Measurements from ENCODE around the gene COL4A3.

The COL4A3 gene

DNA sequence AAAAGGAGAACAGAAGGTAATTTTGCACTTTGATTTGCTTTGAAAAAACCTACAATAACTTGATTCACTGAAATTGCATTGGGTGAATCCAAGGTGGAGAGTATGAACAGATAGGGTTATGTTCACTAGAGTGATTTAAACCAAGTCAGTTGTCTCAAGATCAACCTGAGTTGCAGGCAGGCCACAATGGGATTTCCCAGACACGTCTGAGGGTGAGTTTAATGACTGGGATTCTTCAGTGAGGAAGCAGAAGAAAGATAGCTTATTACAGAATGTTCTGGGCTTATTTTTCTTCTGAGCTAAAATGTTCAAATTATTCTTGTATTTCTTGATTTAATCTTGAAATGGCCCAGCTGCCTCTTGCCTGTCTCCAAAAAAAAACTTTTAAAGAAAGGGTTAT lies 20.5 kb upstream of the COL4A3 start:
- TF ChIP-seq, protein P1, sequence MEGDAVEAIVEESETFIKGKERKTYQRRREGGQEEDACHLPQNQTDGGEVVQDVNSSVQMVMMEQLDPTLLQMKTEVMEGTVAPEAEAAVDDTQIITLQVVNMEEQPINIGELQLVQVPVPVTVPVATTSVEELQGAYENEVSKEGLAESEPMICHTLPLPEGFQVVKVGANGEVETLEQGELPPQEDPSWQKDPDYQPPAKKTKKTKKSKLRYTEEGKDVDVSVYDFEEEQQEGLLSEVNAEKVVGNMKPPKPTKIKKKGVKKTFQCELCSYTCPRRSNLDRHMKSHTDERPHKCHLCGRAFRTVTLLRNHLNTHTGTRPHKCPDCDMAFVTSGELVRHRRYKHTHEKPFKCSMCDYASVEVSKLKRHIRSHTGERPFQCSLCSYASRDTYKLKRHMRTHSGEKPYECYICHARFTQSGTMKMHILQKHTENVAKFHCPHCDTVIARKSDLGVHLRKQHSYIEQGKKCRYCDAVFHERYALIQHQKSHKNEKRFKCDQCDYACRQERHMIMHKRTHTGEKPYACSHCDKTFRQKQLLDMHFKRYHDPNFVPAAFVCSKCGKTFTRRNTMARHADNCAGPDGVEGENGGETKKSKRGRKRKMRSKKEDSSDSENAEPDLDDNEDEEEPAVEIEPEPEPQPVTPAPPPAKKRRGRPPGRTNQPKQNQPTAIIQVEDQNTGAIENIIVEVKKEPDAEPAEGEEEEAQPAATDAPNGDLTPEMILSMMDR (IDR thresholded peaks at IDR 0.05; ENCODE audit: control insufficient read depth, insufficient read depth, low read depth, low read length, missing control alignments), result no peak
- no peak overlapping the region for H3K4me3 ChIP-seq (ENCODE audit: control insufficient read depth, low read depth, low read length)
- DNase-seq (ENCODE audit: low read depth), result no peak

DNA sequence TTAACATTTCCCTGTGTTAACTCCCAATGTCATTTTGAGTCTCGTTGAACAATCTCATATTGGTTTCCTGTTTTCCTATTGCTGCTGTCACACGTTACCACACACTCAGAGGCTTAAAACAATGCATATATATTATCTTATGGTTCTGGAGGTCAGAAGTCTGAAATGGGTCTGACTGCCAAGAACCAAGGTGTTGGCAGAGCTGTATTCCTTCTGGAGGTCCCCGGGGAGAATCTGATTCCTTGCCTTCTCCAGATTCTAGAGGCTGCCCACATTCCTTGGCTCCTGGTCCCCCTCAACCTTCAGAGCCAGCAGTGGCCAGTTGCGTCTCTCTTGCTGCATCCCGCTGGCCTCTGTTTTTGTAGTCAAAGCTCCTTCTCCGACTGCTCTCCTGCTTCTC lies 18.0 kb upstream of the COL4A3 start:
- TF ChIP-seq, protein P1 (IDR thresholded peaks at IDR 0.05; ENCODE audit: control insufficient read depth, insufficient read depth, low read depth, low read length, missing control alignments), result no peak
- no peak overlapping the region for H3K4me3 ChIP-seq (ENCODE audit: control insufficient read depth, low read depth, low read length)

DNA sequence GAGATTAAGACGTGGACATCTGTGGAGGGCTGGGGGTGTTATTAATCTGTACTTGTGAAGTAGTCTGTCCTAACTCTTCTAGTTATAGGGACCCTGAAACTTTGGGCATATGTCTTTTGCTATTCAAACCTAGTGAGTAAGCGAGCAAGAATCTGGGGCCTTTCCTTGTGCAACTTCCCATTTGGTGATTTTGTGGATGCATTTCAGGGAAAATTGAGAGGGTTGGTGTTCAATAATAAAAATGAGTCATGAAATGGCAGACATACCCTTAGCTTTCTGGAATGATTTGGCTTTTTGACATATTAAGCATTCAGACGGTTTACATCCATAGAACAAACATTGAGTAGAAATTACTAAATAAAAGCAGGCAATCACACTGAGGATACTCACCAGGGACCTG lies 17.4 kb upstream of the COL4A3 start:
- TF ChIP-seq, protein P1 (IDR thresholded peaks at IDR 0.05; ENCODE audit: control insufficient read depth, insufficient read depth, low read depth, low read length, missing control alignments), result no peak
- no peak overlapping the region for H3K4me3 ChIP-seq (ENCODE audit: control insufficient read depth, low read depth, low read length)
- no peak for DNase-seq (ENCODE audit: low read depth)

More for the DNA sequence above, 18.0 kb upstream of the COL4A3 start:
- no peak for DNase-seq (ENCODE audit: low read depth)

DNA sequence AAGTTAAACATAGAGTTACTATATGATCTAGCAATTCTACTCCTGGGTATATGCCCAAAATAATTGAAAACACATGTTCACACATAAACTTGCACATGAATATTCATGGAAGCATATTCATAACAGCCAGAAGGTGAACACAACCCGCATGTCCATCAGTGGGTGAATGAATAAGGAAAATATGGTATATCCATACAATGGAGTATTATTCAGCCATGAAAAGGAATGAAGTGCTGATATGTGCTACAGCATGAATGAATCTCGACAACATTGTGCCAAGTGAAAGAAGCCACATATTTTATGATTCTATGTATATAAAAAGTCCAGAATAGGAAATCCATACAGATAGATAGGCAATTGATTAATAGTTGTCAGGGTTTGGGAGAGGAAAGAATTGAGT lies 16.3 kb upstream of the COL4A3 start:
- H3K4me3 ChIP-seq (ENCODE audit: control insufficient read depth, low read depth, low read length), result no peak overlapping the region
- TF ChIP-seq, protein P1 (IDR thresholded peaks at IDR 0.05; ENCODE audit: control insufficient read depth, insufficient read depth, low read depth, low read length, missing control alignments), result no peak
- no peak for DNase-seq (ENCODE audit: low read depth)

DNA sequence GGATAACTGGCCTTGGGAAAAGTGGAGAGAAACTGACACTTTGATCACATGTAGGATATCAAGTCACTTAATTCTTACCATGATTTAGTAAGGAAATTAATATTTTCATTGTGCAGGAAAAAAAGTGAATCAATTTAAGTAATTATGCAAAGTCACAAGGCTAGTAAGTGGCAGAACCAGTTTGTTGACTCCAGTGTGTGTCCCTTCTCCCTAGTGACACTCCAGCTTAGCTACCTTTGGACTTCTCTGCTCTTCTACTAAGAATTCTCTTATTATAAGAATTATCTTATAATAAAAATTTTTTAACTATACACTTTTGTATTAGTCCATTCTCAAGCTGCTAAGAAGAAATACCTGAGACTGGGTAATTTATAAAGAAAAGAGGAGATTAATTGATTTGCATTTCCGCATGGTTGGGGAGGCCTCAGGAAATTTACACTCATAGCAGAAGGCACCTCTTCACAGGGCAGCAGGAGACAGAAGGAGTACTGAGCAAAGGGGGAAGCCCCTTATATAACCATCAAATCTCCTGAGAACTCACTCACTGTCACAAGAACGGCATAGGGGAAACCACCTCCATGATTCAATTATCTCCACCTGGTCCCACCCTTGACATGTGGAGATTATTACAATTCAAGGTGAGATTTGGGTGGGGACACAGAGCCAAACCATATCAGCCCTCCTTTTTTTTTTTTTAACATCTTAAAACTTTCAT lies 14.0 kb upstream of the COL4A3 start:
- no peak for DNase-seq (ENCODE audit: low read depth)
- H3K4me3 ChIP-seq (ENCODE audit: control insufficient read depth, low read depth, low read length), result no peak overlapping the region
- TF ChIP-seq, protein P1 (IDR thresholded peaks at IDR 0.05; ENCODE audit: control insufficient read depth, insufficient read depth, low read depth, low read length, missing control alignments), result no peak

DNA sequence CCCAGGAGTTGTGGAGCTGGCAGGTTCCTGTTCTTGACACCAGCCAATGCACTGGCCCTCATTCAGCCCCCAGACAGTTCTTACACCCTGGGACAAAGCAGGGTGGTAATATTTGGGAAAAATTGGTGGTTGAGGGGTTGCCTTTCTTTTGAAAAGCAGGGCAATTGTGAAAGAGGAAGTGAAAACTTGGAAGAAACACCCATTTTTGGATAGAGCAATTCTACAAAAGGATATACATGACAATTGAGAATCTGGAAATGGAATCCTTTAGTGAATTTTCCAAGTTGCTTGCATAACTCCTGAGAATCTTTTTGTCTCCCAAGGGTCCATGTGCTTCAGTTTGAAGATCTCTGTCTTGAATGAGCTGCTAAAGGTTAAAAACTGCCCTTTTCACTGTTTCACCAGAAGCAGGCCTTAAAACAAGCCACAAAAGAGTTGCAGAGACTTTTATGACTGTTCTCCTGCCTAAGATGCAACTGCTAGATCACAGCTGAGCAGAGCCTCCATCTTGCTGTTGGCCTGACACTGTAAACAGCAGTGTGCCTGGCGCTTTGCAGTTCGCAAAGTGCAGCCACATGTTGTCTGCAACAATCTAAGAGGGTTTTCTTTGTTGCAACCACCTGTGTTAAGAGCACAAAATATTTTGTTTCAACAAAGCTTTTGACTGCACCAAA lies 12.2 kb upstream of the COL4A3 start:
- TF ChIP-seq, protein P1 (IDR thresholded peaks at IDR 0.05; ENCODE audit: control insufficient read depth, insufficient read depth, low read depth, low read length, missing control alignments), result no peak
- DNase-seq (ENCODE audit: low read depth), result no peak
- no peak overlapping the region for H3K4me3 ChIP-seq (ENCODE audit: control insufficient read depth, low read depth, low read length)
